ENCODE results near the gene SPATS2.

GRCh38 chr12:49534731-49535278 is 167.5 kb downstream of the SPATS2 start:
- TF ChIP-seq RFX5 (IDR thresholded peaks at IDR 0.05; ENCODE audit: low read depth, low read length) (no peak), CTCF (conservative IDR thresholded peaks at IDR 0.05; ENCODE audit: low read depth, low read length) (no peak), MAZ (IDR thresholded peaks at IDR 0.05; ENCODE audit: borderline replicate concordance, low read depth, low read length) (no peak), SMC3 (IDR thresholded peaks at IDR 0.05; ENCODE audit: low read depth, low read length) (no peak), POLR2A (IDR thresholded peaks at IDR 0.05; ENCODE audit: low read depth, low read length) (no peak)

Measured in IMR-90 (cell line).